Spleen (tissue), 11 donors: ENCODE measurements around the gene GRM1. TPM values are rescaled to one million over a fixed set of nuclear protein-coding genes. Genes with fewer than 3 reads are reported as not detected.

Source experiments
- DNase-seq: peaks from one replicate; pipeline ENCODE4 v3.0.0-alpha.2; 2020
- H3K27ac ChIP-seq, 8 donors: fragments of 200-600 bp; sonication (generic) in 7 of 8; 1 replicate in 4 of 8; 2 replicates in 4 of 8; pipeline versions ENCODE4 v1.5.0 to v1.8.0; 2016 to 2021; ENCODE audit warnings: inconsistent platforms in 4 of 8, mild to moderate bottlenecking in 4 of 8, moderate library complexity in 1 of 8
- H3K27me3 ChIP-seq, 7 donors: fragments of 200-600 bp; sonication (generic) in 6 of 7; replicated peaks in 1 of 7; 1 replicate in 4 of 7; 2 replicates in 3 of 7; pipeline versions ENCODE4 v1.5.0 to v1.8.0; 2016 to 2021; ENCODE audit warnings: inconsistent platforms in 3 of 7, mild to moderate bottlenecking in 1 of 7
- H3K36me3 ChIP-seq, 6 donors: fragments of 200-600 bp; sonication (generic) in 5 of 6; 1 replicate in 4 of 6; 2 replicates in 2 of 6; pipeline versions ENCODE4 v1.5.0 to v1.8.0; 2016 to 2021; ENCODE audit warnings: inconsistent platforms in 2 of 6
- H3K4me1 ChIP-seq, 6 donors: fragments of 200-600 bp; sonication (generic) in 5 of 6; 1 replicate in 3 of 6; 2 replicates in 3 of 6; pipeline versions ENCODE4 v1.5.0 to v1.8.0; 2016 to 2021; ENCODE audit warnings: inconsistent platforms in 3 of 6
- H3K4me3 ChIP-seq, 8 donors: fragments of 200-600 bp; sonication (generic) in 7 of 8; 1 replicate in 4 of 8; 2 replicates in 4 of 8; pipeline versions ENCODE4 v1.5.0 to v1.8.0; 2016 to 2021; ENCODE audit warnings: inconsistent platforms in 4 of 8, mild to moderate bottlenecking in 4 of 8, moderate library complexity in 2 of 8
- H3K9me3 ChIP-seq, 8 donors: fragments of 200-600 bp; sonication (generic) in 7 of 8; 1 replicate in 4 of 8; 2 replicates in 4 of 8; pipeline versions ENCODE4 v1.5.0 to v1.8.0; 2016 to 2021; ENCODE audit warnings: inconsistent platforms in 4 of 8
- CTCF ChIP-seq, 11 experiments: fragments of 200-600 bp in 7 of 11; fragments of 450-650 bp in 4 of 11; sonication (generic) in 4 of 11; IDR thresholded peaks in 8 of 11; conservative IDR thresholded peaks in 3 of 11; 1 replicate in 7 of 11; 2 replicates in 4 of 11; pipeline versions ENCODE4 v1.4.0 to v1.8.0; 2016 to 2021; ENCODE audit warnings: antibody characterized with exemption in 11 of 11, inconsistent platforms in 4 of 11, mild to moderate bottlenecking in 1 of 11
- POLR2A ChIP-seq, 3 donors: fragments of 450-650 bp; IDR thresholded peaks; one replicate each; pipeline ENCODE4 v1.5.1; 2017; ENCODE audit warnings: antibody characterized with exemption in 3 of 3, mild to moderate bottlenecking in 1 of 3
- POLR2AphosphoS5 ChIP-seq, 3 donors: sonication (generic); formaldehyde crosslinking; IDR thresholded peaks; one replicate each; pipeline ENCODE4 v1.5.1; 2017; ENCODE audit warnings: antibody characterized with exemption in 3 of 3
- WGBS, 5 donors: extraction: QIAGEN DNeasy Blood & Tissue Kit in 3 of 5; methylation state at CpG; one replicate each; pipeline versions ENCODE4 v1.1.5 to v1.1.7; 2013 to 2018; 5-methylcytosine and 5-hydroxymethylcytosine counted together
- intact Hi-C: fragments of 100-400 bp; cut with DNase I; formaldehyde crosslinking; loops from one replicate; pipeline ENCODE4 v1.15.0; 2023; ENCODE audit warnings: low total_unique reads
- polyA plus RNA-seq, 3 donors: library from polyadenylated mRNA; stranded (reverse); fragments of 200-250 nt; gene quantifications; one replicate each; pipeline ENCODE4 v1.2.1, GENCODE V29; 2013
- total RNA-seq, 7 donors: library from RNA; depleted of rRNA in 3 of 7; stranded (reverse); fragments of >200 nt in 3 of 7; fragmentation: NEBNext Ultra II Directional in 4 of 7; extraction: Animal tissue kit (Norgen Biotek cat#: 25700) in 4 of 7; gene quantifications; one replicate each; pipeline versions ENCODE4 v1.1.0 to v1.2.1, GENCODE V29; 2016 to 2021
- donor health status: healthy with polysubstance abuse.
- donor health status: DM: no; HTN: no; CAD: no; lungs with moderate emphysema.
- donor health status: DM: no; HTN: no; CAD: no.
- donor health status: Bipolar disorder and iron deficiency.
- donor health status: healthy.
- donor health status: DM: no; HTN: no; CAD: no.
- donor health status: DM: yes; HTN: yes; CAD: no.

GRM1 gene
- total and polyA plus RNA-seq, 10 donors: under 0.01 to 0.19 (median 0.09) TPM; not detected in 3

GRCh38 chr6:146361128-146361924 is 332.5 kb downstream of the GRM1 start:
- no peak for DNase-seq
- Histone ChIP-seq H3K27ac (no peak overlapping the region), H3K36me3 (no peaks in the 10 kb centered on the region), H3K27me3 (no peaks in the 10 kb centered on the region), H3K4me1 (peaks cover 0 to 7% (median 0%) of the 10 kb centered on the region in 6 donors), H3K4me3 (no peak overlapping the region), H3K9me3 (no peaks in the 10 kb centered on the region)
- WGBS, 5 donors: 61 to 77% (median 64%) methylated on average over 4 of the region's 4 CpGs
- TF ChIP-seq POLR2A (IDR thresholded peaks at IDR 0.05) (no peak), POLR2AphosphoS5 (IDR thresholded peaks at IDR 0.05) (no peak), CTCF (IDR thresholded peaks at IDR 0.05 in 8 of 11, conservative IDR thresholded peaks at IDR 0.05 in 3 of 11) (no peak)
- intact Hi-C loops: no loop called here

GRCh38 chr6:146363838-146364607 is 335.2 kb downstream of the GRM1 start:
- no peak for TF ChIP-seq POLR2A (IDR thresholded peaks at IDR 0.05)
- no peak for TF ChIP-seq POLR2AphosphoS5 (IDR thresholded peaks at IDR 0.05)
- TF ChIP-seq CTCF (IDR thresholded peaks at IDR 0.05 in 8 of 11, conservative IDR thresholded peaks at IDR 0.05 in 3 of 11): no peak
- DNase-seq: no peak
- H3K27me3 ChIP-seq: no peaks in the 10 kb centered on the region
- intact Hi-C loops: no loop called here
- no peak overlapping the region for H3K4me3 ChIP-seq
- no peaks in the 10 kb centered on the region for H3K9me3 ChIP-seq
- no peak overlapping the region for H3K27ac ChIP-seq
- WGBS, 5 donors: 80 to 90% (median 82%) methylated on average over 7 of the region's 7 CpGs
- no peaks in the 10 kb centered on the region for H3K36me3 ChIP-seq
- no peaks in the 10 kb centered on the region for H3K4me1 ChIP-seq

- no peak overlapping the region for H3K27ac ChIP-seq
- intact Hi-C loops: no loop called here
- TF ChIP-seq CTCF (IDR thresholded peaks at IDR 0.05 in 8 of 11, conservative IDR thresholded peaks at IDR 0.05 in 3 of 11) (no peak), POLR2AphosphoS5 (IDR thresholded peaks at IDR 0.05) (no peak), POLR2A (IDR thresholded peaks at IDR 0.05) (no peak)
- 81 to 92% (median 88%) methylated on average over 3 of the region's 3 CpGs for WGBS, 5 donors
- H3K27me3 ChIP-seq: no peaks in the 10 kb centered on the region
- no peaks in the 10 kb centered on the region for H3K36me3 ChIP-seq
- no peak for DNase-seq
- no peak overlapping the region for H3K4me3 ChIP-seq
- H3K9me3 ChIP-seq: no peaks in the 10 kb centered on the region
- no peaks in the 10 kb centered on the region for H3K4me1 ChIP-seq
Observed at GRCh38 chr6:146364816-146365594, 336.1 kb downstream of the GRM1 start.
